A673 (cell line): ENCODE measurements around the gene SLC4A4.

Source experiments
- EZH2 ChIP-seq: fragments of 200-600 bp; sonication (generic); IDR thresholded peaks from 2 replicates; pipeline ENCODE4 v1.6.1; 2017; ENCODE audit warnings: borderline replicate concordance, low read depth, mild to moderate bottlenecking, mixed read lengths, antibody characterized with exemption, low read length; ENCODE audit not compliant: poor library complexity, severe bottlenecking
- TF ChIP-seq, protein P1 (sequence below): fragments of 300-800, 200-600 bp; sonication (generic); conservative IDR thresholded peaks from 2 replicates; pipeline ENCODE4 v1.5.1; 2017; ENCODE audit warnings: low read depth, mild to moderate bottlenecking, antibody characterized with exemption, low read length, moderate library complexity, mixed read lengths

- TF ChIP-seq, protein P1, sequence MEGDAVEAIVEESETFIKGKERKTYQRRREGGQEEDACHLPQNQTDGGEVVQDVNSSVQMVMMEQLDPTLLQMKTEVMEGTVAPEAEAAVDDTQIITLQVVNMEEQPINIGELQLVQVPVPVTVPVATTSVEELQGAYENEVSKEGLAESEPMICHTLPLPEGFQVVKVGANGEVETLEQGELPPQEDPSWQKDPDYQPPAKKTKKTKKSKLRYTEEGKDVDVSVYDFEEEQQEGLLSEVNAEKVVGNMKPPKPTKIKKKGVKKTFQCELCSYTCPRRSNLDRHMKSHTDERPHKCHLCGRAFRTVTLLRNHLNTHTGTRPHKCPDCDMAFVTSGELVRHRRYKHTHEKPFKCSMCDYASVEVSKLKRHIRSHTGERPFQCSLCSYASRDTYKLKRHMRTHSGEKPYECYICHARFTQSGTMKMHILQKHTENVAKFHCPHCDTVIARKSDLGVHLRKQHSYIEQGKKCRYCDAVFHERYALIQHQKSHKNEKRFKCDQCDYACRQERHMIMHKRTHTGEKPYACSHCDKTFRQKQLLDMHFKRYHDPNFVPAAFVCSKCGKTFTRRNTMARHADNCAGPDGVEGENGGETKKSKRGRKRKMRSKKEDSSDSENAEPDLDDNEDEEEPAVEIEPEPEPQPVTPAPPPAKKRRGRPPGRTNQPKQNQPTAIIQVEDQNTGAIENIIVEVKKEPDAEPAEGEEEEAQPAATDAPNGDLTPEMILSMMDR, result no peak
- no peak for TF ChIP-seq EZH2
These were observed 229.3 kb downstream of the SLC4A4 start for GRCh38 chr4:71568131-71568530.
